HG02588 (cell line): ENCODE data around the gene BARHL1.

ENCODE experiments used
- ATAC-seq: cut with Tn5 transposase; IDR thresholded peaks from one replicate; pipeline ENCODE4 v1.9.1; 2021; ENCODE audit warnings: mild to moderate bottlenecking, moderate library complexity; ENCODE audit not compliant: unreplicated experiment

Gene BARHL1

DNA sequence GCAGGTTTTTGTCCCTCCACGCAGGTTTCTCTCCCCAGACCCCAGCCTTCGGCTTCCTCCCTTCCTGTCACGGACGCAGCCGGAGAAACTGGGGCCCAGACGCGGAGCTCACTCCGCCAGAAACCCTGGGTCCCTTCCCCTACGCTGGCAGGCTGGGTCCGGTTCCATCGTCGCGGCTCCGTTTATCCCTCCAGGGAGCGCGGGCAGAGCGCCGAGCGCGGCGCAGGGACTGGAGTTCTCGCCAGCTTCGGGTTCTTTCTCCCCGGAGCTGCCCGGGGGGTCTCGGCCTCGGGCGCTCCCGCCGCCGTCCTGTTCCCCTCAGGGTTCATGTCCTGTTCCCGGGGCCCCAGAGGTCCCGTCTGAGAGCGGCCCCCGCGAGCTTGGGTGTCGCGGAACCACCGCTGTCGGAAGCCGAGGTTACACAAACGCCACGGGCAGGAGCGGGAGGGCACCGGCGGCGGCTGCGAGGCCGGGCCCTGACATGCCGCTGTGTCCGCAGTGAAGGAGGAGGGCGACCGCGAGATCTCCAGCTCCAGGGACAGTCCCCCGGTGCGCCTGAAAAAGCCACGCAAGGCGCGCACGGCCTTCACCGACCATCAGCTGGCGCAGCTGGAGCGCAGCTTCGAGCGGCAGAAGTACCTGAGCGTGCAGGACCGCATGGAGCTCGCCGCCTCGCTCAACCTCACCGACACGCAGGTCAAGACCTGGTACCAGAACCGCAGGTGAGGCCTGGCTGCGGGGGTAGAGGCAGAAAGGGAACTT lies 4.6 kb downstream of the BARHL1 start:
- no peak for ATAC-seq

DNA sequence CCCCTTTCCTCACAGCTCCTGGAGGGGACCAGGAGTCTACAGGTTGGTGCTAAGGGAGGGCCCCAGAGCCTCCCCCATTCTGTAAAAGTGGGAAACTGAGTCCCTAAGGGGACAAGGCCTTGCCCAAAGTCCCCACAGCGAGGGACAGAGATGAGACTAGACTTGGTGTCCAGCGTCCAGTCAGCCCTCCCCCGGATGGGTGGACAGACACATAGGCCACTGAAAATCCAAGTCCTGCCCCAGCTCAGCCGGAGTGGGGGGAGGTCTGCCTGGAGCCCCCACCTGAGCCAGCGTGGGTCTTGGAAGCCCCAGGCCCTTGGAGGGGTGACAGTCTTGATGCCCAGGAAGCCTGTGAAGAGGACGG lies 5.2 kb downstream of the BARHL1 start:
- no peak for ATAC-seq

DNA sequence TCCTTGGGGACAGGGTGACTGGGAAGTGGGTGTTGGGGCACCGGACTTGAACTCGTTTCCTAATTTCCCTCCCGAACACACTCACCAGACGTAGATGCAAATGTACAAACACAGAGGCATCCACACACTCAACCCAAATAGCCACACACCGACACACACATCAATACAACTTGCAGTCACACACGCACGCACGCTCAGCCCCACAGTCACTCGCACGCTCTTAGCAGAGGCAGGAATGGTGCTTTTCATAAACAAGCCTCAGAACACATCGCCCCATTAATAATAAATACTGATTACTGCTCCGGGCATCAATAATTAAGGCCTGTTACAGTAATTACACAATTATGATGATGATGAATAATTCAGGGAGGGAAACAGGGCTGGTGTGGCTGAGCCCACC lies 5.7 kb downstream of the BARHL1 start:
- ATAC-seq: no peak

DNA sequence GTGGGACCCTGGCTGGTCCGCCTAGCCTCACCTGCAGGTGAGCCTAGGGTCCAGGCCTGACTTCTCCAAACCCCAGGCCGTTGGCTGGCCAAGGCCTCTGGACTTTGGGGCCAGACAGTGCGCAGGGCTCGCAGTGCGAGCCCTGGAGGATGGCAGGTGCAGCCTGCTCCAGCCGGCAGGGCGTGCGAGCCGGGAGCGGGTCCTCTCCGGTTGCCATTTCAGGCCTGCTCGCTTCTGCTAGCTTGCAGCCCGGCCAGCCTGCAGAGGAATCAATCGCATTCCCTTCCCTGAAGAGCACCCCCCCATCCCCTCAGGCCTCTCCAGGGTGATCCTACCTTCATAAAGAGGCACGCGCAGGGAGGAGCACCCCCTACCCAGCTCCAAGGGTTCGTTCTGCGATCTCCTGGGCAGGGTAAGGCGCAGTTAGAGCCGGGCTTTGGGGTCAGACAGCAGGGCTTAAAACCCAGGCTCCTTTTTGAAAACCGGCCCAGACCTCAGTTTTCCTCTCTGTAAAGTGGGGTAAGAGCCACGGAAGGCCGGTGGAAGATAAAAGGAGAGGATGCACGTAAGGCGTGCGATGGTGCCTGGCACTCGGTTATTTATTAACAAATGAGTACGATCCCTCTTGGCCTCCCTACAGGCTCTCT lies 6.2 kb downstream of the BARHL1 start:
- no peak for ATAC-seq

DNA sequence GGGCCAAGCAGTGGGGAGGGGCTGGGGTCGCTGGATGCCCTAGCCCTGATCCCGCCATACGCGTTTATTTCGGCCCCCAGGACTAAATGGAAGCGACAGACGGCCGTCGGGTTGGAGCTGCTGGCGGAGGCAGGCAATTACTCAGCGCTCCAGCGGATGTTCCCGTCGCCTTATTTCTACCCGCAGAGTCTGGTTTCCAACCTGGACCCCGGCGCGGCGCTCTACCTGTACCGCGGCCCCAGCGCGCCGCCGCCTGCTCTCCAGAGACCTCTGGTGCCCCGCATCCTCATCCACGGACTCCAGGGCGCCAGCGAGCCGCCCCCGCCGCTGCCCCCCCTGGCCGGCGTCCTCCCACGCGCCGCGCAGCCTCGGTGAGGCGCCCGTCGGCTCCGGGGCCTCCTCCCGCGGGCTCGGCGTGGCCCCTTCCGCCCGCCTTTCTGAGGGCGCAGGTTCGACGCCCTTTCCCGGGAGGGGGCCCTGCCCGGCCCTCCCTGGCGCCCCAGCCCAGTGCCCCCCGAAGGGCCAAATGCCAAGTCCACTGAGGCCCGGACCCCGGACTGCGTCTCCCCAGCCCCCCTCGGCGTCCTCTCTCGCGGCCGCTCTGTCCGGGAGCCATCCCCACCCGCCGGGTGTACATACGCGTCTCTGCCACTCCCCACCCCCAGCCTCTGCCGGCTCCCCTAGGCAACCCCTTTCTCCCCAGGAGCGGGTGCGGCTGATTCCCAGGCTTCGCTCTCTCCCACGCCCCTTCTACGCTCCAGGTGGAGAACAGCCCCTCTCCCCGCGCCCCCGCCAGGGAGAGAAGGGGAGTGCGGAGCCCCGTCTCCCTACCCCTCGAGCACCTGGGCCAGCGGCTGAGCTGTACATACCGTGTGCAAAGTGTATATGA lies 7.0 kb downstream of the BARHL1 start:
- no peak for ATAC-seq

DNA sequence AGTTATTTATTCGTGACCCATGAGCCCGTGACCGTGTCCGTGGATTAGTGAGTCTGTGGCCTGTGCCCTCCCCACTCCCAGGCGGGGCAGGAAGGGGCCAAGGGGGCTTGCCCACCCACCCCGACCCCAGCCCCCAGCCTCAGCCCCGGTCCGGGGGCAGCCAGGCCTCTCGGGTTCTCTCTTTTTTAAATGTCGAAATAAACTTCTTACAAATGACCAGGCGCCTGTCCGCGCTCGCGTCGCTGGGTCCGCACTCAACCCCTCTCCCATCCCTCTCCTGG lies 7.6 kb downstream of the BARHL1 start:
- ATAC-seq: no peak

DNA sequence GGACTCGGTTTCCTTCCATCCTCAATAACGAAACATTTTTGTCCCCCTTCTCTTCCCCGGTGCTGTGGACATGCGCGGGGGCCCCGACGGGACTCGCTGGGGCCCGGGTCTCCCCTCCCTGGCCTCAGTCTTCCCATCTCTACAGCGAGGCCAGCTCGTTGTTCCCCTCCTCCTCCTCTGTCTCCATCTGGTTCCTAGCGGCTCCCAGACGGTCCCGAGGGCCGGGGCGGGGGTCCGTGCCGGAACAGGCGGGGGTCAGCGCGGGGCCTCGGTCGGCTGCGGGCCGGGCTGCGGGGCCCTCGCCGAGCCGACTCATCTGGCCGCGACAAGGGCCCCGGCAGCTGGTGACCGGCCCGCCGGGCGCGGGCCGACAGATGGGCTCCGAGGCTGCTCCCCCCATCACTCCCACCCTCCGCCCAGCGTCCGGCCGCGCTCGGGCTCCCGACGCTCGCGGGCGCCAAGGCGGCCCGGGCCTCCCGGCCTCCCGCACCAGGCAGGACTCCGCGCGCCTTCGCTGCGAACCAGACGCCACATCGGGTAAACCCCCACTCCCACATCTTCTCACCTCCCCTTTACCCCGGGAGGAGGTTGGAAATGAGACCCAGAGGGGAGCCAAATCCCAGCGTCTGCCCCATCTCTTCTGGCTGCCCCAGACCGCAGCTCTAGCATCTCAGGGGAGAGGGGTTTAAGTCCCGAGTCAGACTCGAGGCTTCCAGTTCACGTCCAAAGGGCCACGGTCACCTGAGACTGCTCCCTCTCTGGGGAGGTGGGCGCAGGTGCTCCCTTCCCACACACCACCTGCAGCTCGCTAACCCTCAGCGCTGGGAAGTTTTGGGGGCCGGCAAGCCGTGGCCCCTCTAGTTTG lies 8.1 kb downstream of the BARHL1 start:
- no peak for ATAC-seq

DNA sequence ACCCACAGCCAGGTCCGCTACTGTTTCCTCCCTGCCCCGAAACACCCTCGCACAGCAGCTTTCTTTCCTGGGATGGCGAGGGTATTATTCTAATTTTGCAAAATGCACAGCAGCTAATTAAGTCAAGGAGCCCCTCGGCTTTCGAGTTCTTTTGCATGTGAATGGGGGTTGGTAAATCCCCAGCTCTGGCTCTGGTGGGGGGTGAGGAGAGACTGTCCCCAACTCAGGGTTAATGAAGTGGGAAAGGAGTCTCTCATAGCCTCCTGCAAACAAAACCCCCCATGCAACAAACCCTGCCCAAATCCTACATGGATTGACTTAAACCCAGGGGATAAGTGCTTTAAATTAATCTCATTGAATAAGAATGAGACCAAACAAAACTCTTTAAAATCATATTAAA lies 8.8 kb downstream of the BARHL1 start:
- no peak for ATAC-seq

DNA sequence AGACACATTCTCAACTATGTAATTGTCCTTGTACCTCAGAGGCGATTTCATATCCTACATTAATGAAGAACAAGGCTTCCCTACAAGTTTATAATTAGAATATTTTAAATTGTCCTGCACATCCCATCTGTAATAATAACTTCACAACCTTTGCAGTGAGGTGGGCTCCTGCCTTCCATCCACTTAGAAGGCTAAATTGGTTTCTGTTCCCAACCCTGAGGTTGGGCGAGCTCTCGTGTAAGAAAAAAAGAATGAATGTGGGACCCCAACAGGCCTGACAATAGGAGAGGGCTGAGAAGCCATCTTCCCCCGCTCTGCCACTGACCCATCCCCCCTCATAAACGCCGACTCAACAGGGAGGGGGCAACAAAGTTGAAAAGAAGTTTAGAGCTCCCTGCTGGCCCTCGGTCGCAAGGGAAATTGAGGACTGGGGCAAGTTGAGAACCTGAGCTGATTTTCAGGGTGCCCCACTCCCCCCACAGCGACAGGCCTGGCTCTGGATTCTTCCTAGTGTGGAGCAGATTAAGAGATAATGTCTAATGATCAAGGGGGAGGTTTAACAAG lies 9.4 kb downstream of the BARHL1 start:
- ATAC-seq: no peak

DNA sequence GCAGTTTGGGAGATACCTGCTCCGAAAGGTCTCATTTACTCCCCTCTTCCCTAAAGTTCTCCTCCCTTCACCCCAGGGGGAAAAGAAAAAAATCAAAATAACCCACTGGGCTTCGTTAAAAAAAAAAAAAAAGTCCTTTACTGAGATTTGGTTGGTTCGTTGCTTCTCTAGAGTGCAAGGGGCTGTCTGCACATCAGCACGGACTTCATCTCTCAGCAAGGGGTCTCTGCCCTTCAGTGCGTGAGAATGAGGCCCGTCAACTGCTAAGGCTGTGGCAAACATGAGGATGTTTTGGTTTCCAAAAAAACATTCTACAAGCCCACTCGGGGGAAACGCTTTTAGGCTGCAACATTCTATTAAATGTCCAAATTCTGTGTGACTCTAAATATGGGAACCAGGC lies 10.0 kb downstream of the BARHL1 start:
- no peak for ATAC-seq

DNA sequence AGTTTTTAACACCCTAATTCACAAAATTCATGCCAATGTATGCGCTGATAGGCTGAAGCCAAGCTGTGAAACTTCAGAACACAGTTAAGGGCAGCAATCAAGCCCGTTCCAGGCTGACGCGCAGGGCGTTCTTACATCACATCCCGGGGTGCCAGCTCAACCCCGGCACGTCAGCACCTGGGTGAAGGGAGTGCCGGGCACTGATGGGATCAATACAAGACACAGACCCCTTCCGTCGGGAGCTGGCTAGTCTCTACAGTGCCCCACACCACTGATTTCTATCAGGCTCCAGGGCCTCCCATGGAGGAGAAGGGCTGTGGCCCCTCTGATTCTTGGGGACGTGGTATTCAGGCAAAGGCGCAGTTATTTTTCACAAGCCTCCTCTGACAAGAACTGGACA lies 12.0 kb downstream of the BARHL1 start:
- ATAC-seq: no peak

DNA sequence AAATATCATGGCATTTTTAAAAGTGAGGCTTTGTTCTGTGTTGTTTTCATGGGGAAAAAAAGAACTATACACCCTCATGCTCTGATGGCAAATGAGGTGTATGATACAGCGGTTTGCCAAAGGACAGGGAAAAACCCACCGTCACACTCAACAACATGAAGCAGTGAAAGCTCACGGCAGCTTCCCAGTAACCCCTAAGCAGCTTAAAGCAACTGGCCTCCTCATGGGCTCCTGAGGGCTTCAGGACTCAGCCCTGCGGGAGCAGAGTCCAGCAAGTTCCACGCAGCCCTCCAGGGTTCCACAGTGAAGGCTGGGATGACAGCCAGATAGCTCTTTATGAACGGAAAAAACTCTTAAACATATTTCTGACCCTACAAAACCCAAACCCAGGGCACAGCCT lies 12.9 kb downstream of the BARHL1 start:
- no peak for ATAC-seq

DNA sequence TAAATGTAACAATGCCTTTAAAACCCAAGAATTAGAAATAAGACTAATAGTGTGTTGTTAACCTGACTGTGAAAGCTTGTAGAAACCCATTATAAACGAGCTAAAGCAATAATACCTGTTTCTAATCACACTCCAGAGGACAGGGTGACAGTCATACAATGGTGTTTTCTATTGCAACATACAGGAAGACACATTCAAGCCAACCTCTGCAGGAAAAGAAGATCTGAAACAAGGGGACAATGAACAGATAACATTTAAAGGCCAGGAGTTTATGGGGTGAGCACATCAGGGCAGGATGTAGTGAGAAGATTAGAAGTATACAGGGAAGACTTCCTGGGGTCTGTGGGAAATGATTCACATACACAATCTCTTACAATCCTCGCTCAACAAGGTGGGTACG lies 13.8 kb downstream of the BARHL1 start:
- ATAC-seq: no peak

DNA sequence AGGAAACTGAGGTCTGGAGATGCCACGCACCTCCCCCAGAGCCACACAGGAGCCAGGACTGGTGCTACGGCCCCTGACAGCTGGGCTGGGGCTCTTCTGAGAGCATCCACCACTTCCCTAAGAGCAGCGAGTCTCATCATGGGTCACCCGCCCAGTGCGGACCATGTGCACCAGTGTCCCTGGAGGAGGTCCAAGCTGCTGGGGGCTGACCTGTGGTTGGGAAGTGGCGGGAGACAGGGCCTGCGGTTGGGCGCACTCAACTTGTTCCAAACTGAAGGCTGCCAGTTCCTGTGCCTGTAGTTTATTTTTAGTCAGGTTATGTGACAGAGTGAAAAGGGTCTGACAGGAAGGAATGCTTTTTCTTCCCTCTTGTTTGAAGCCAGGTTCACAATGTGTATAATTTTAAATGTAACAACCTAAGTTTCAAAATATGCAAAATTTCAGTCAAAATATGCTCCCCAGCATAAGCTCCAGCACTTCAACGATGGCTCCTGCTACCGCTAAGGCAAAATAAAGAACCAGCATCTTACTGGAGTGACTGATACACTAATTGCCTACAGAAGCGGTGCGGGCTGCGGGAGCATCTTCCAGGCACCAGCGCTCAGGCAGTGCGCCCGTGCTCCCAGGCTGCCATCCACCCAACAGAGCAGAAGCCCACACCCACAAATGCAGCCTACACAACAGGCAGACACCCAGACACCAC lies 14.8 kb downstream of the BARHL1 start:
- ATAC-seq: no peak

DNA sequence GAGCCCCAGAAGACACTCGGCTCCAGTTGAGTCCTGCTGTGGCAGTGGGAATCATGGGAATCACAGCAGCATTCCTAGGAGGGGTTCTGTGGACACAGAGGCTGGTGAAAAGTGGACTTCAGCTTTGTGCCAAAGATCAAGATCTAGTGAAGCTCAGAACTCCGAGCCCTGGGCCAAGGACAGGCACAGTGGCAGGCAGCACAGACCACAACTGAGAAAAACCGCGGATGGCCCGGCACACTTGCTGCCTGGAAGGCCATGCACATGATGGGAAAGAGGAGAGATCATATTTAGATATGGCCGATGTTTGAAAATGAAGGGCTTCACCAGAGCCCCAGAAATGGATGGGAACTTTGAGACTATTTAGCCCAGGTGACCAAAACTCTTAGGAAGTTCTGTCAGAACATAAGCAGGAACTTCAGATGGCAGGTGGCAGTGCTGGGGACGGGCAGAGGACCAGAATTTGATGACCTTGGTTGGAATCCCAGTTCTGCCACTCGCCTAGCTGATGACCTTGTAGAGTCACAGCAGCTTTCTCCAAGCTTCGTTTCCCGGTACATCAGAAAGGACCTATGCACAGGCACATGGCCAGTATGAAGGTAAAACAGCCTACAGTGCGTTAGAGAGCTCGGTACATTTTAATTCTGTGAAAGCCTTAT lies 18.0 kb downstream of the BARHL1 start:
- ATAC-seq: no peak

DNA sequence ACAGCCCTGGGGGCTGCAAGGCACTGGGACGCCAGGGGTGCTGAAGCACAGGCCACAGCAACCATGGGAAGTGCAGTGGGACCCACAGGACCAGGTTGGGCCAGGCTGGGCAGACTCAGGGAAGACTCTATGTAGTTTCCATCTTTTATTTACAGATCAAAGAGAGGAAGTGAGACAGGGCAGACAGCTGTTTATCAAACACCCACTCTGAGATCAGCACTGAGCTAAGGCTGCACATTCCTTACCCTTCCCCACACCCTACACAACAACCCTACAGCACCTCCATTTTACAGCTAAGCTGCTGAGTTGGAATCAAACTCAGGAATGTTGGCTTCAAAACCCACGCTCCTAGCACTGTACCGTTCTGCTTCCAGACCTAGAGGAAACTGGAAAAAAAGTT lies 19.8 kb downstream of the BARHL1 start:
- ATAC-seq: no peak

DNA sequence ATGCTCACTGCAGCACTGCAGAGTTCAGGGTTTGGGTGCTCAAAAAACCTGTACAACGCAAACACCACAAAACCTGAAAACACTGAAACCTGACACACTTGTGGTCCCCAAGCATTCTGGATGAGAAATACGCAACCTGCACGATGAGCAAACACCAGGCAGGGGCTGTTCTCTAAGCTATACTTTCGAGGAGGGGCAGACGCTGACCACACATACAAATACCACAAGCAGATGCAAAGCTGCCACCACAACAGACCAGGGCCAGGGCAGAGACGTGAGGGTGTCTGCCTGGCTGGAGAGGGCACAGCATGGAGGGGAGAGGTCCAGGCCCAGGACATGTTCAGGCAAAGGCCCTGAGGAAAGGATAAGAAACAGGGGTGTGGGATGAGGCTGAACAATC lies 23.0 kb downstream of the BARHL1 start:
- no peak for ATAC-seq

DNA sequence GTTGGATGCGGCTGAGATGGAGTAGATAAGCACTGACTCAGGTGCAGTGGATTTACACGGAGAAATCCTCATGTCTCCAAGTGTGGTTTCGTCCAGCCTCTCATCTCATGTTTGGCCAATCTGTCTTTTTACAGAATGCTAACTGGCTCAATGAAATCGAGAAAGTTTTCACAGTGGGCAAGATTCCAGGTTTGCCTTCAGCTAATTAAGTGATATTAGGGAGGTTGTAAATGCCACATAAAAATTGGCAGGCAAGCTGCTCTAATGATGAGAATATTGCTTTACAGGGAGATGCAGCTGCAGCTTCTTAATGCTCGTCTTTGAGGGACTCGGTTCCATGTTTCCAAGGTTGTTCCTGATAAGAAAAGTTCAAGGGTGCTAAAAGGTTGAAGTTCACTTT lies 23.7 kb downstream of the BARHL1 start:
- no peak for ATAC-seq

DNA sequence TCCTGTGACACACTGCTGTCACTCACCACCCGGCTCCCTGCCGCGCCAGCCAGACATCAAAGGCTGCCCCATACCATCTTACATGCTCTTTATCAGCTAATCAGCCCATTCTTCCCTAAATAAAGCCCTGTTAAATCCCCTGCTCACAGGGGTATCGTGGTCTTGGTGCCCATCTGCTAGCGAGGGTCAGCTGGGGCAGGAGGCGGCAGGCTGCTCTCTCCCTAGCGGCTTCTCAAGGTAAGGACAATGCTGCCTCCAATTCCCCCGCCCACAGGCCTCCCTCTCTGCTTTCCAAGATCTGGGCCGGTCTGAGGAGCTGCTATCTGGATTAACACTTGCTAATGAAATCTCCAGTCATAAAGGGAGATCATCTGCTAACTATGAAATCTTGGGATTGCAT lies 26.8 kb downstream of the BARHL1 start:
- ATAC-seq: no peak

DNA sequence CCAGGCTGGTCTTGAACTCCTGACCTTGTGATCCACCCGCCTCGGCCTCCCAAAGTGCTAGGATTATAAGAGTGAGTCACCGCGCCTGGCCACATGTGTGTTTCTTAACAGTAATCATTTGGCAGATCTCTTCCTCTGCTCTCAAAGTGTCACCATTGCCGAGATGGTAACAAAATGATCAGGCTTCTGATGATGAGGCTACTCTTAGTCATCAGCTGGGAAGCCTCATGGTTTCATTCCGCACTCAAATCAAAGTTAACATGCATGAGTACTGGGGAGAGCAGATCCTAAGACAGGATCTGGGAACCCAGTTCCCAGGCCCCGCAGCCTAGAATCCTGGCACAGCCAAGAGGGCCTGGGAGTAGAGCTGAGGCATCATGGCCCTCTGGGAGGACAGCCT lies 27.4 kb downstream of the BARHL1 start:
- no peak for ATAC-seq
